Bone marrow (tissue), 2 donors: ENCODE measurements around the gene MELK.

Source experiments
- DNase-seq, 2 donors: peaks; one replicate each; lab custom pipeline; 2025; lab: John Stamatoyannopoulos, UW

The MELK gene

DNA sequence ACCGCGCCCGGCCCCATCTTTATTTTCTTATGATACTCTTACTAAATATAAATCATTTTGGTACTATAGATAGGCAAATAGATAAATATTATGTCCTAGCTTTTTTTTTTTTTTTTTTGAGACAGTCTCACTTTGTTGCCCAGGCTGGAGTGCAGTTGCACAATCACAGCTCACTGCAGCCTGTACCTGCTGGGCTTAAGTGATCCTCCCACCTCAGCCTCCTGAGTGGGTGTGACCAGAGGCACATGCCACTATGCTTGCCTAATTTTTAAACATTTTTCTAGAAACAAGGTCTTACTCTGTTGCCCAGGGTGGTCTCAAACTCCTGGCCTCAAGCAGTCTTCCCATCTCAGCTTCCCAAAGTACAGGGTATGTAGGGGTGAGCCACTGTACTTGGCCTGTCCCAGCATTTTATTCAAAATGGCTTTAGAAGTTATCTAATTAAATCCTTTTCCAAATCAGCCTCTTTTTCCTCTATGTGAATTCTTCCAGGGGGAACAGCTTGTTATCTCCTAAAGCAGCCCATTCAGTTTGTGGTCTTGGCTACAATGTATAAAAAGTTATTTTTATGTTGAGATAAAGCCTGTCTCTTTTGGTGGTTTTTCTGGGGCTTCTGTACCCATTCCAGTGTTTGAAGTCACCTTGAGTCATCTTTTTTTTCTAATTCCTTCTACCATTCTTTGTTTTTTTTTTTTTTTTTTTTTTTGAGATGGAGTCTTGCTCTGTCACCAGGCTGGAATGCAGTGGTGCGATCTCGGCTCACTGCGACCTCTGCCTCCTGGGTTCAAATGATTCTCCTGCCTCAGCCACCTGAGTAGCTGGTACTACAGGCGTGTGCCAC is 12.1 kb downstream of the MELK start:
- DNase-seq: no peak

DNA sequence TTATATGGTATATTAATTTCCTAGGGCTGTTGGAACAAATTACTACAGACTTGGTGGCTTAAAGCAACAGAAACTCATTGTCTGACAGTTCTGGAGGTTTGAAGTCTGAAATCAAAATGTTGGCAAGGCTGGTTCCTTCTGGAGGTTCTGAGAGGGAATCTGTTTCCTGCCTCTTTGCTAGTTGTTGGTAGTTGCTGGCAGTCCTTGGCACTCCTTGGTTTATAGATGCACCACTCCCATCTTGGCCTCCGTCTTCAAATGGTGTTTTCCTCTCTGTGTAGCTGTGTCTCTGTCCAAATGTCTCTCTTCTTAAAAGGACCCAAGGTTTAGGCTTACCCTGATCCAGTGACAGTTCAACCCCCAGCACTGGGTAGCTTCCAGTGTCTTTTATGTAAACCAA is 17.5 kb downstream of the MELK start:
- no peak for DNase-seq

- no peak for DNase-seq
These were observed 20.3 kb downstream of the MELK start for GRCh38 chr9:36592801-36593583.

- DNase-seq: no peak
These were observed 21.5 kb downstream of the MELK start for GRCh38 chr9:36594213-36594612.

DNA sequence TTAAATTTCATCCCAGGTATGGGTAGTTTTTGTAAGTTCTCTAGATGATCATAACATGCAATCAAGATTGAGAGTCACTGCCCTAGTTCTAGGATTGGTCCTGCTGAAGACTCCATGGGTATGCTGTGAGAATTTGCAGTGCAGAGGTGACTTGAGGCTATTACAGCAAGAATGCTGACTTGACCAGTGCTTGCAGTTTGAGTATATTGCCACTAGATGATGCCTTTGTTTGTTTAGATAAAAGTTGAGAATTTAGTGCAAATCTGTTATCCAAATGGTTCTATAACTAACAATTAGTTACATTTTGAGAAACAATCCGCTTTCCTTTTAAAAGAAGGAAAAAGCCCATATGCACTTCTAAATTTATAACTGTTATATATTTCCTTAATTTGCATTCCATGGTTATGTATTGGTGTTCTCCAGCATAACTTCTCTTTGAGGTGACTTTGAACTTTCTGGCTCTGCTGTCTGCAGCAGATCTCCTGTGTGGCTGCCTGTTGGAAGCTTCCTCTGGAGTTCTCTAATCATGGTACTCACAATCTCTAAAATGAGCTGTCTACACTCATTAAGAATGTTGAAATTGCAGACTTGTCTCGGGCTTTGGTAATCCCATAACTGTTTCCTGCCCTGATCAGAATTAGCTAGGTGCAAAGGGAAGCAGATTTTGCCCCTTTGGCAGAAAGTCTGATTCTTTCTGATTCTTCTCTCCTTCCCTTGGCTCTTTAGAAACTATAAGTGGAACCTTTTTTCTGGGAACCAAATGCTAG is 24.9 kb downstream of the MELK start:
- DNase-seq: peak in 1 of 2 donors; percentile 24

- DNase-seq: no peak
These were observed 25.6 kb downstream of the MELK start for GRCh38 chr9:36598273-36598672.

DNA sequence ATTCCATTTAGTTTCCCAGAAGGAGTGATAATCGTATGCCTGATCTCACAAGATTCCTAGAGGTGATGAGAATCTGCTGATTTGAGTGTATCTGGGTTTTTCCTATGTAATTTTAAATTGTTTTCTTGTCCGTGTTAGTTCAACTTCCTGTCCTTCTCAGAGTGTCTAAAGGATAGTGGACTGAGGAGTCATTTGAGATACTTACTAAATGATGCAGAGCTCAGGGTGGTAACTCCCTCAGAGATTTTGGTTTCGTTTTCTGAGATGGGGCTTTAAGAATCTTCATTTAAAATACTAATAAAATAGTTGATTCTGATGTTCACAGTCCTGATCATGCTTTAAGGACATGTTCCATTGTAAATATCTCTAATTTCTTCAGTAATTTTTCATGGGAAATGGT is 30.3 kb downstream of the MELK start:
- no peak for DNase-seq

DNA sequence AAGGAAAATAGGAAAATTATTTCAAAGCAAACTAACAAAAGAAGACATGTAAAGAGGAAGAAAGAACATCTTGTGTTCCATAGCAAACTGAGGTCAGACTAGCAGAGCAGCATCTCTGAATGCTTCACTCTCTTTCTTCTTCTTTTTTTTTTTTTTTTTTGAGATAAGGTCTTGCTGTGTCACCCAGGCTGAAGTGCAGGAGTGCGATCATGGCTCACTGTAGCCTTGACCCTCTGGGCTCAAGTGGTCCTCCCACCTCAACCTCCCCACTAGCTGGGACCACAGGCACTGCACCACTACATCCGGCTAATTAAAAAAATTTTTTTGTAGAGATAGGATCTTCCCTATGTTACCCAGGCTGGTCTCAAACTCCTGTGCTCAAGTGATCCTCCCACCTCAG is 36.6 kb downstream of the MELK start:
- DNase-seq: no peak

DNA sequence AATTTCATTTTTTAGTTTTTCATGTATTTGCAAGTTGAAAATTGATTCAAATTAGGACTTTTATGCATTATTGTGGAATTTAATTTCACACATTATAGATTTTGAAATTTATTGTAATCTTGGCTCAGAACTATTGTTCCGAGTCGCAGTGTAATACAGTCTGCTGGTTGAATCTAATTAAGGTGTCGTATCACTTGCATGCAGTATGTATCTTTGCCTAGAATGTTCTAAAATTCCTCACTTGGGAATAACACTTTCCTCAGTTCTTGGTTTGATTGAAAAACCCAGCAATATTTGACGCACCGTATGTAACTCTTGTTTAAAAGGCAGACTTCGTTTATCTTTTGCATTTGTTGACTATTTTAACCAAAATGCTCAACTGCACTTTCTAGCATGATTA is 49.4 kb downstream of the MELK start:
- no peak for DNase-seq

DNA sequence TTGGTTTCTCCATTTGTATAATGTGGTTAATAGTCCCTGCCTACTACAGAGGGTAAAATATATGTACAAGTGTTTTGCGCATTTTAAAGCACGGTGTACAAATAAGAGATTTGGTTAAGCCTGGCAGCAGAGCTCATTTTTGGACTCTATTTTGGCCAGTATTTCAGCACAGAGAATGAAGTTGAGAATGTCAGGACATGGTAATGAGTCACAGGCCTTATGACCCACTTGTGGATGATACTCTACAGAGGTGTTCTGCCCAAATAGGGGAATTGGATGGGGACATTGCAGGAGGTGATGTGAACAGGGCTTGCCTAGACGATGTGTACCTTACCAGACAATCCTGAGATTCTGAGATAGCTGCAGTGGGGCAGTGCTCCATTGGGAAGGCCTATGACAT is 50.6 kb downstream of the MELK start:
- no peak for DNase-seq

DNA sequence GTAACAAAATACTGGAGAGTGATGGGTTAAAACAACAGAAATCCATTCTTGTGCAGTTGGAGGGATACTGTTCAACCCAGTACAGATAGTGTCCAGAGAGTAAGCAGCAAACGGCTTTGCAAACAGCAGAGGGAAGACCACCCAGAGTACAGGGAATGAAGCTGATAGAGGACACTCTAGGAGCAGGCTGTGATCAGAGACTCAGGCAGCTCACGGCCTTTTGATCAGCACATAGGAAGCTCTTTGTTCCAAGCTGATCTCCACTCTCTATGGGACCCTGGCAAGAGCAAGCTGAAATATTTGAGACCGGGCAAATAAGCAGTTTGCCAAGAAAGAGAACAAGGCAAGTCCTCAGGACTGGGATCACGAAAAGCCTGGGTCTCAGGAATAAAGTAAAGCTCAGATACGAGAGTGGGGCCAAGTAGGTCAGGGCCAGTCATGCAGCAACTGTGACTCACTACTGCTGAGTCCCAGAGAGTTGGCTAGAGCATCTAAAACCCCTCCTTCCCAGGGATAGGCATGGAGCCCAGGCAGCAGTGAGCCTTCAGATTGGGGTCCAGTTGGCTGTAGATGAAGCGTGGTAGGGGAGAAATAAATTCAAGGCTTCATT is 52.4 kb downstream of the MELK start:
- DNase-seq: no peak

DNA sequence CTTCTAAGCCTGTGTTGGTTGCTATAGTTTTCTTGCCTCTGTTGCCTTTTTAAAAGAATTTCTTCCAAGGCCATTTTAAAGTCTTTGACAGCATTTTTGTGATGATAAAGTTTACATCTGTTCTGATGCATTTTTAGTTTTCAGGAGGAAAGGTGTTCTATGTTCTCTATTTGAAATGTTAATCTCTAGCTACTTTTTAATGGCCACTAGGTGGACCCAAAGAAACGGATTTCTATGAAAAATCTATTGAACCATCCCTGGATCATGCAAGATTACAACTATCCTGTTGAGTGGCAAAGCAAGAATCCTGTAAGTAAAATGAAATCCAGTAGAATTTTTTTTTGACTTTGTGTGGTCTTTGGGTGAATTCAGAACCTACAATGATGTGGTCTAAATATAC is 60.2 kb downstream of the MELK start:
- DNase-seq: peak in 1 of 2 donors; percentile 4

- no peak for DNase-seq
These were observed 65.0 kb downstream of the MELK start for GRCh38 chr9:36637491-36638270.

DNA sequence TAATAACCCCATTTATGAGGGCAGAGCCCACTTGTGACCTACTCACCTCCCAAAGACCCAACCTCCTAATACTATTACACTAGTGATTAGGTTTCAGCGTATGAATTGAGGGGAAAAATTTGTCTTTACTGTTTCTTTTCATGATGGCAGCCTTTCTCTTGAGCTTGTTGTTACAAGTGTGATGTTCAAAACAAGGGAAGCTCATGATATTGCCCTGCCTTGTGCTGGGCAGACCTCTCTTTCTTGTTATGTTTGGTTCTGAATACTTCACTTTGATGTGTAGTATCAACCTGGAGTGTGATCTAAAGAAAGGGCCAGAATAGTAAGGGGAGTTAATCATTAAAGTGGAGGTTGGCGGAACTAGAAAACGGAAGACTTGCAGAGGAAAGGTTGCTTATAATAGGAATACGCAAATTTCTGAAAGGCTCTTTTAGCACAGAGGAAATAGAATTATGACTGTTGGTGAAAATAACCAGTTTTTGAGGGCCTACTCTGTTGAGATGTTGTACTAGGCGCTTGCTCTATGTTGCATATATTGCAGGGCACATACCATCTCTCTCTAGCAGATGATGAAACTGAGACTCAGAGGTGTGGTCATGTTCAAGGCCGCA is 68.2 kb downstream of the MELK start:
- no peak for DNase-seq

DNA sequence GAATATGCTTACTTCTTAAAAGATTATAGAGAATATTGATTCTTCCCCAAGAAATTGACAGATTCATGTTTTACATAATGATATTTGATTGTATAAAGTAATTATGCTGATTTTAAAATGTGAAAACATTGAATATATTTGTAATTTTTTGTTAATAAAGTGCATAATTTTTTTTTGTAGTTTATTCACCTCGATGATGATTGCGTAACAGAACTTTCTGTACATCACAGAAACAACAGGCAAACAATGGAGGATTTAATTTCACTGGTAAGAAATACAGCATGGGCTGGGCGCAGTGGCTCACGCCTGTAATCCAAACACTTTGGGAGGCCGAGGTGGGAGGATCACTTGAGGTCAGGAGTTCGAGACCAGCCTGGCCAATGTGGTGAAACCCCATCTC is 70.1 kb downstream of the MELK start:
- DNase-seq: no peak

- DNase-seq: no peak
These were observed 84.1 kb downstream of the MELK start for GRCh38 chr9:36656842-36657241.

DNA sequence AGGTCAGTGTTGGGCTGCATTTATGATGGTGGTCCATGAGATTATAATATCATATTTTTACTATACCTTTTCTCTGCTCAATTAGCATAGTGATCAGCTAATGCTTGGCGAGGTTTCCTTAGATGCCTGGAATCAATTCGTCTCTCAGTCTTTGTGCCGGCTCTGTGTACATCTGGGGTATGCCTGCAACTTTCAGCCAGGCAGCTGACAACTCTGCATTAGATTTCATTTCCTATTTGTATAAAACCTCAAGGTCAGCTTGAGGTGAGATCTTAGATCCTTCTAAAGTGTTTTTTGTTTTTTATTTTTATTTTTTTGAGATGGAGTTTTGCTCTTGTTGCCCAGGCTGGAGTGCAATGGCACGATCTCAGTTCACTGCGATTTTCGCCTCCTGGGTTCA is 86.8 kb downstream of the MELK start:
- DNase-seq: no peak

GRCh38 chr9:36664806-36665205 is 92.1 kb downstream of the MELK start:
- no peak for DNase-seq

DNA sequence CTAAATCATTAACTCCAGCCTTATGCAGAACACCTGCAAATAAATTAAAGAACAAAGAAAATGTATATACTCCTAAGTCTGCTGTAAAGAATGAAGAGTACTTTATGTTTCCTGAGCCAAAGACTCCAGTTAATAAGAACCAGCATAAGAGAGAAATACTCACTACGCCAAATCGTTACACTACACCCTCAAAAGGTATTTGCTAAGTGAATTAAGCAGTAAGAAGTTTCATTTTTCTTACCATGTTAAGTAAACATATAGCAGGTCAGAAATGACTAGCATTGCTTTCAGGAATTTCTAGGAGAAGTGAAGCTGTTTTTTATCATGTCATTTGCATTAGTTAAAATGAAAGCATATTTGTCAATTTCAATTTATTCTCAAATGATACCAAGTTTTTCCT is 92.7 kb downstream of the MELK start:
- no peak for DNase-seq

- DNase-seq: no peak
These were observed 93.3 kb downstream of the MELK start for GRCh38 chr9:36665921-36666431.

DNA sequence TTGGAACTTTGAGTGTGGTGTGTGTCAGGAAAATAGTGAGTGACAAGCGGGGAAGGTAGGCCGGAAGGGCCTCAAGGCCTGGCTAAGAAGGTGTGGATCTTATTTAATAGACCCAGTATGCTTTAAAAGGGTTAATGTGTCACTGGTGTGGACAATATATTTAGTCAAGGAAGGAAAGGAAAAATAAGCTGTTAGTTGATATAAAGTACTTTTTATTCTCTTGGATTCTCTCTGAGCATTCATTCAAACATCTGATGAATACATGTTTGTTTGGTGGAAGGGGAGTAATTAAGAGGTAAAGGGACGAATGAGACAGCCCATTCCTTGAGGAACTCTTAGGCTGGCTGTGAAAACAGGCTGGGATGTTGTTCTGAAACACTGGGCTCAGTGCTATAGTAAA is 98.9 kb downstream of the MELK start:
- DNase-seq: no peak
